ENCODE data around the gene PDE4B. TPM values are rescaled to one million over a fixed set of nuclear protein-coding genes. Genes with fewer than 3 reads are reported as not detected.

The PDE4B gene
- total RNA-seq, 2 experiments from 2014 or later: 2.4 to 3.1 TPM

DNA sequence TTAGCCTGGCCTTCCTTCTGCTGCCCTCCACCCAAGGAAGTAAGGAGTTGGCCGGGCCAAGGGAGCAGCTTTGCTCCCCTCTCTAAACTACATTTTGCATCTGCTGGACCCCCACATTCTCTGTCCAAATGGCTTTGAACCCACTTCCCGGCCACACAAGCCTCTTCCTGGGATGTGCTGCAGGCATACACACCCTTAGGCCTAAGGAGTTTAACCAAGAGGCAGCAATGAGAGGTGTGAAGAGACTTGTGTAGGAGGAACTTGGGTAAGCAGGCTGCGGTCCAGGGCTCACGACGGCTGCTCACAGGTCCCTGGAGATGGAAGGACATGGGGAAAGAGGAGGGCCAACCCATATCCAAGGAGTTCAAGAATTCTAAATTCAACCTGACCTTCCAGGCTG lies 544.6 kb downstream of the PDE4B start:
- Histone ChIP-seq H3K9me3 (ENCODE audit: low read length) (peaks cover 3% of the 10 kb centered on the region; the same call in 1 of the 2 replicates), H3K4me2 (ENCODE audit: low read length) (peak overlapping the region; percentile 80), H3K4me1 (ENCODE audit: insufficient read depth, low read length, poor library complexity, severe bottlenecking) (peaks cover 75% of the 10 kb centered on the region), H3K4me3 (ENCODE audit: low read depth, low read length, poor library complexity, severe bottlenecking) (no peak overlapping the region), H3K9me2 (ENCODE audit: insufficient read depth, low read length) (no peaks in the 10 kb centered on the region), H3K27ac (ENCODE audit: low read depth, low read length, poor library complexity, severe bottlenecking) (peak overlapping the region; percentile 93), H2AFZ (ENCODE audit: low read length) (no peak overlapping the region), H3K36me3 (ENCODE audit: insufficient read depth, low read length) (peaks cover 13% of the 10 kb centered on the region), H3K79me2 (ENCODE audit: insufficient read depth, low read depth, low read length) (peaks cover 88% of the 10 kb centered on the region), H4K20me1 (ENCODE audit: insufficient read depth, low read length) (no peaks in the 10 kb centered on the region)
- BruUV-seq (replicated peaks): no TSS peak
- ChIA-PET CTCF (ENCODE audit: unreplicated experiment) (interaction anchor here (1.0 to 1.1 kb wide), 3 partner anchors 10 to 109 kb away, joined by 3 to 6 read pairs (median 3); no protein-coding TSS in a partner anchor), POLR2A (interaction anchor here (0.9 to 9.5 kb wide), 6 partner anchors 8 to 73 kb away, joined by 3 to 97 read pairs (median 4); no protein-coding TSS in a partner anchor)
- TF ChIP-seq CTCF (conservative IDR thresholded peaks at IDR 0.05; ENCODE audit: low read length) (no peak), EZH2phosphoT487 (IDR thresholded peaks at IDR 0.05; ENCODE audit: borderline replicate concordance, low read depth, low read length) (no peak)
- no peak for DNase-seq (ENCODE audit: low spot score)
- intact Hi-C loops (cut with micrococcal nuclease; ENCODE audit: unreplicated experiment): loop anchor here (2.0 kb wide), 2 partner anchors 66 to 1094 kb away; partner anchors contain the start of gene SERBP1

DNA sequence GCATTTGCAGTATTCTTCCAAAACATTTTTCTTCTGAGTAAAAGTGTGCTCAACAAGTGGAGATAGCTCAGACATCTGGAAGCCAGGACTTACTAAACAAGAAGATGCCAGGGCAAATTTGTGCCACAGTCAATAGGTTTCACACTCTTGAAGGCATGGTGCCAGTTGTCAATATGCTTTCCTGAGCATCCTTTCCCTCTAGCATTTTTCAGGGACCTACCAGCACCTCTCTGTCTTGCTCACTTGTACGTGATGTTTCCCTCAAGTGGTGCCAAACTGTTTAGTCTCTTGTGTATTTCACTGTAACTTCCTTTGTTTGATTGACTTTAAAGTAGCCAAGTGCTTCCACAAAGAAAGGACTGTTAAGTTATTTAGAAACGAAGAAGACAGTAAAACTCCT lies 547.2 kb downstream of the PDE4B start:
- peaks cover 13% of the 10 kb centered on the region for H3K36me3 ChIP-seq (ENCODE audit: insufficient read depth, low read length)
- peak overlapping the region; percentile 72 for H3K4me2 ChIP-seq (ENCODE audit: low read length)
- peaks cover 3% of the 10 kb centered on the region; the same call in 1 of the 2 replicates for H3K9me3 ChIP-seq (ENCODE audit: low read length)
- peak overlapping the region; percentile 47 for H3K27ac ChIP-seq (ENCODE audit: low read depth, low read length, poor library complexity, severe bottlenecking)
- H3K4me1 ChIP-seq (ENCODE audit: insufficient read depth, low read length, poor library complexity, severe bottlenecking): peaks cover 88% of the 10 kb centered on the region
- no peaks in the 10 kb centered on the region for H4K20me1 ChIP-seq (ENCODE audit: insufficient read depth, low read length)
- peak overlapping the region; percentile 38; the same call in 1 of the 2 replicates for H2AFZ ChIP-seq (ENCODE audit: low read length)
- peak; percentile 58 for DNase-seq (ENCODE audit: low spot score)
- TF ChIP-seq CTCF (conservative IDR thresholded peaks at IDR 0.05; ENCODE audit: low read length): no peak
- TF ChIP-seq EZH2phosphoT487 (IDR thresholded peaks at IDR 0.05; ENCODE audit: borderline replicate concordance, low read depth, low read length): no peak
- CTCF ChIA-PET (ENCODE audit: unreplicated experiment): no interaction called here
- intact Hi-C loops (cut with micrococcal nuclease; ENCODE audit: unreplicated experiment): no loop called here
- H3K79me2 ChIP-seq (ENCODE audit: insufficient read depth, low read depth, low read length): peaks cover 86% of the 10 kb centered on the region
- no TSS peak for BruUV-seq (replicated peaks)
- POLR2A ChIA-PET: interaction anchor here (0.6 to 2.2 kb wide), 8 partner anchors 8 to 107 kb away, joined by 3 to 8 read pairs (median 4); no protein-coding TSS in a partner anchor
- no peaks in the 10 kb centered on the region for H3K9me2 ChIP-seq (ENCODE audit: insufficient read depth, low read length)
- peak overlapping the region; percentile 46 for H3K4me3 ChIP-seq (ENCODE audit: low read depth, low read length, poor library complexity, severe bottlenecking)

DNA sequence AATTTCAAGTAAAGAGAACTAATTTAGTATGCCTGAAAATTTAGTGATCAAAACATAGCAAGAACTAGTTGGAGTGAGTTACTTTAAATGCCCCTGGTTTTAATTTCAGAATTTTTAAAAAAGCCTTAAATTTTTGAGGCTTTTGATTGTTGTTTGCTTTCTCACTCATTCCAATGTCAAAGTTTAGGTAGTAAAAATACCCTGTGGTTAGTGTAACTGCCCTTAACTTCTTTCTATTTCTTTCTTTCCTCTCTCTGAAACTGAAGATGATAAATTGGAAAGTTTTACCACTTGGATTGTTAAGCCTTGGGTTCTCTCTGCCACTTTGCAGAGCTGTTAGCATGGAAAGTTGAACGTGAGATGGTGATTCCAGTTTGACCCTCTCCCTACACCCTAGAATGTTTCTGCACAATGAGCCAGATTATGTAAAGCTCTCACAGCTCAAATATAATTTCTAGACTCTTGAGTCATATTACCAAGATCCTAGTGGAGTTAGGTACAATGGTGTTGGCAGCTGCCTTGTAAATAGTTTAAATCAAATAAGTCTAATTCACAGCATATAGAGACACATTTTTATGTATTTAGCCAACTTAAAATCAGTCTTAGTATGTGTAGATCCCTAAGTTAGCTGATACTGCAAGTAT lies 548.9 kb downstream of the PDE4B start:
- no peak for DNase-seq (ENCODE audit: low spot score)
- CTCF ChIA-PET (ENCODE audit: unreplicated experiment): no interaction called here
- Histone ChIP-seq H3K27ac (ENCODE audit: low read depth, low read length, poor library complexity, severe bottlenecking) (peak overlapping the region; percentile 47), H4K20me1 (ENCODE audit: insufficient read depth, low read length) (no peaks in the 10 kb centered on the region), H3K36me3 (ENCODE audit: insufficient read depth, low read length) (peaks cover 13% of the 10 kb centered on the region), H3K79me2 (ENCODE audit: insufficient read depth, low read depth, low read length) (peaks cover 95% of the 10 kb centered on the region), H3K9me2 (ENCODE audit: insufficient read depth, low read length) (no peaks in the 10 kb centered on the region), H3K4me2 (ENCODE audit: low read length) (peak overlapping the region; percentile 72), H3K4me3 (ENCODE audit: low read depth, low read length, poor library complexity, severe bottlenecking) (peak overlapping the region; percentile 21), H3K4me1 (ENCODE audit: insufficient read depth, low read length, poor library complexity, severe bottlenecking) (peaks cover 82% of the 10 kb centered on the region), H3K9me3 (ENCODE audit: low read length) (peaks cover 7% of the 10 kb centered on the region; the same call in 1 of the 2 replicates), H2AFZ (ENCODE audit: low read length) (peak overlapping the region; percentile 41; the same call in 1 of the 2 replicates)
- no peak for TF ChIP-seq EZH2phosphoT487 (IDR thresholded peaks at IDR 0.05; ENCODE audit: borderline replicate concordance, low read depth, low read length)
- no peak for TF ChIP-seq CTCF (conservative IDR thresholded peaks at IDR 0.05; ENCODE audit: low read length)
- BruUV-seq (replicated peaks): no TSS peak
- POLR2A ChIA-PET: interaction anchor here (0.8 to 7.3 kb wide), 23 partner anchors 7 to 428 kb away, joined by 3 to 97 read pairs (median 6); no protein-coding TSS in a partner anchor
- intact Hi-C loops (cut with micrococcal nuclease; ENCODE audit: unreplicated experiment): no loop called here
